Ramos (cell line): ENCODE data around the gene LIMA1.
"Not testable (repeated sequence)": the region's sequence is repeated elsewhere in the genome, so short reads cannot be mapped to it uniquely, and the experiment has no call there.

Experiments
- in situ Hi-C: fragments of 300-500 bp; cut with MboI; formaldehyde crosslinking; loops from one replicate; pipeline ENCODE4 v1.14.3; 2022; ENCODE audit warnings: low sequenced_read_pairs; ENCODE audit not compliant: unreplicated experiment

The LIMA1 gene

GRCh38 chr12:50157259-50157658, 126.1 kb downstream of the LIMA1 start:
- in situ Hi-C loops = no loop called here

- in situ Hi-C loops = no loop called here
Observed at GRCh38 chr12:50156641-50157040, 126.7 kb downstream of the LIMA1 start.

GRCh38 chr12:50154947-50155346, 128.4 kb downstream of the LIMA1 start:
- in situ Hi-C loops = not testable (repeated sequence)

- in situ Hi-C loops = no loop called here
Observed at GRCh38 chr12:50151047-50151687, 132.2 kb downstream of the LIMA1 start.

GRCh38 chr12:50149311-50149710, 134.0 kb downstream of the LIMA1 start:
- in situ Hi-C loops = no loop called here

- in situ Hi-C loops = not testable (repeated sequence)
Observed at GRCh38 chr12:50148011-50148410, 135.3 kb downstream of the LIMA1 start.

GRCh38 chr12:50147281-50147680, 136.0 kb downstream of the LIMA1 start:
- in situ Hi-C loops = no loop called here

GRCh38 chr12:50145439-50145838, 137.9 kb downstream of the LIMA1 start:
- in situ Hi-C loops = no loop called here

GRCh38 chr12:50142993-50143392, 140.3 kb downstream of the LIMA1 start:
- in situ Hi-C loops = no loop called here

- in situ Hi-C loops = no loop called here
Observed at GRCh38 chr12:50132505-50133135, 150.7 kb downstream of the LIMA1 start.

- in situ Hi-C loops = no loop called here
Observed at GRCh38 chr12:50129290-50129689, 154.0 kb downstream of the LIMA1 start.

GRCh38 chr12:50127546-50127945, 155.8 kb downstream of the LIMA1 start:
- in situ Hi-C loops = no loop called here
